IMR-90 (cell line): ENCODE results near the gene MELTF. TPM values are rescaled to one million over a fixed set of nuclear protein-coding genes. Genes with fewer than 3 reads are reported as not detected.

Experiments used
- ATAC-seq: fragments of 200-7000 bp; cut with Tn5 transposase; 2 replicates; pipeline ENCODE4 v1.9.1; 2020; ENCODE audit warnings: low read depth, mild to moderate bottlenecking, moderate library complexity
- BruUV-seq: library from RNA; stranded (reverse); fragments of 400-500 nt; replicated peaks from 2 replicates; lab custom pipeline; 2021; lab: Mats Ljungman, UMichigan
- CTCF ChIA-PET: fragments of 300-600 bp; formaldehyde crosslinking; extraction: SDS; loops from one replicate; lab custom pipeline; 2021; ENCODE audit warnings: antibody characterized with exemption; lab: Yijun Ruan, JAX
- POLR2A ChIA-PET: fragments of 300-600 bp; sonication (Branson Sonifier 250); formaldehyde crosslinking; loops from one replicate; lab custom pipeline; 2022; ENCODE audit warnings: antibody characterized with exemption; ENCODE audit not compliant: unreplicated experiment; lab: Charles Lee
- DNase-seq: peaks from one replicate; pipeline ENCODE4 v3.0.0; 2013
- H2AFZ ChIP-seq: replicated peaks from 2 replicates; pipeline ENCODE3; 2013; ENCODE audit warnings: low read length, mild to moderate bottlenecking; ENCODE audit not compliant: poor library complexity
- H2AK5ac ChIP-seq: 2 replicates; pipeline ENCODE4 v1.6.1; 2013; ENCODE audit warnings: low read depth, low read length, inconsistent platforms
- H2AK9ac ChIP-seq: replicated peaks from 2 replicates; pipeline ENCODE3; 2013; ENCODE audit warnings: mild to moderate bottlenecking, low read depth, low read length, moderate library complexity; ENCODE audit not compliant: poor library complexity
- H2BK120ac ChIP-seq: 2 replicates; pipeline ENCODE4 v1.6.1; 2013; ENCODE audit warnings: low read depth, low read length, inconsistent platforms
- H2BK15ac ChIP-seq: 3 replicates; pipeline ENCODE4 v1.6.1; 2013; ENCODE audit warnings: low read depth, low read length, inconsistent platforms
- H2BK20ac ChIP-seq: 2 replicates; pipeline ENCODE4 v1.6.1; 2013; ENCODE audit warnings: low read depth, mild to moderate bottlenecking, inconsistent platforms, low read length, moderate library complexity
- H2BK5ac ChIP-seq: 2 replicates; pipeline ENCODE4 v1.6.1; 2013; ENCODE audit warnings: mild to moderate bottlenecking, low read depth, low read length, inconsistent platforms; ENCODE audit not compliant: poor library complexity, severe bottlenecking
- H3K14ac ChIP-seq: replicated peaks from 2 replicates; pipeline ENCODE4 v1.6.1; 2013; ENCODE audit warnings: low read depth, low read length, inconsistent platforms
- H3K18ac ChIP-seq: 2 replicates; pipeline ENCODE4 v1.6.1; 2013; ENCODE audit warnings: low read depth, low read length, control low read depth
- H3K23ac ChIP-seq: 2 replicates; pipeline ENCODE4 v1.6.1; 2013; ENCODE audit warnings: low read depth, low read length, inconsistent platforms
- H3K27ac ChIP-seq: 2 replicates; pipeline ENCODE4 v1.5.1; 2013; ENCODE audit warnings: mild to moderate bottlenecking, control low read depth, low read length; ENCODE audit not compliant: insufficient read depth
- H3K27me3 ChIP-seq: 2 replicates; pipeline ENCODE4 v1.6.1; 2013; ENCODE audit warnings: low read length; ENCODE audit not compliant: control insufficient read depth, insufficient read depth
- H3K36me3 ChIP-seq: 2 replicates; pipeline ENCODE4 v1.6.1; 2013; ENCODE audit warnings: low read length, mixed read lengths; ENCODE audit not compliant: control insufficient read depth, insufficient read depth
- H3K4ac ChIP-seq: 2 replicates; pipeline ENCODE4 v1.6.1; 2013; ENCODE audit warnings: low read depth, low read length, inconsistent platforms
- H3K4me1 ChIP-seq: 2 replicates; pipeline ENCODE4 v1.6.1; 2013; ENCODE audit warnings: low read length, mixed read lengths; ENCODE audit not compliant: control insufficient read depth, insufficient read depth
- H3K4me2 ChIP-seq: 2 replicates; pipeline ENCODE4 v1.6.1; 2013; ENCODE audit warnings: low read depth, mild to moderate bottlenecking, control low read depth, low read length, moderate library complexity
- H3K4me3 ChIP-seq: 2 replicates; pipeline ENCODE4 v1.5.1; 2013; ENCODE audit warnings: low read depth, mild to moderate bottlenecking, control low read depth, low read length, moderate library complexity; ENCODE audit not compliant: insufficient read depth
- H3K56ac ChIP-seq: 2 replicates; pipeline ENCODE4 v1.6.1; 2013; ENCODE audit warnings: low read length, inconsistent platforms; ENCODE audit not compliant: insufficient read depth; ENCODE audit errors: extremely low read depth
- H3K79me1 ChIP-seq, 2 experiments: 2 replicates each; pipeline ENCODE4 v1.6.1; 2013; ENCODE audit warnings: low read length in 2 of 2, inconsistent platforms in 1 of 2, low read depth in 1 of 2
- H3K9ac ChIP-seq: 2 replicates; pipeline ENCODE4 v1.6.1; 2013; ENCODE audit warnings: low read depth, low read length, control low read depth
- H3K9me1 ChIP-seq: 2 replicates; pipeline ENCODE4 v1.6.1; 2013; ENCODE audit warnings: low read length, inconsistent platforms; ENCODE audit not compliant: insufficient read depth
- H3K9me3 ChIP-seq: 2 replicates; pipeline ENCODE4 v1.6.1; 2013; ENCODE audit warnings: low read length; ENCODE audit not compliant: control insufficient read depth, insufficient read depth
- H4K20me1 ChIP-seq: 2 replicates; pipeline ENCODE4 v1.6.1; 2013; ENCODE audit warnings: low read length, inconsistent platforms; ENCODE audit not compliant: insufficient read depth
- H4K5ac ChIP-seq: 2 replicates; pipeline ENCODE4 v1.6.1; 2013; ENCODE audit warnings: mild to moderate bottlenecking, low read depth, low read length, control low read depth
- H4K8ac ChIP-seq, 2 experiments: 2 replicates each; pipeline ENCODE4 v1.6.1; 2013; ENCODE audit warnings: low read depth in 2 of 2, low read length in 2 of 2, control low read depth in 1 of 2, inconsistent platforms in 1 of 2
- H4K91ac ChIP-seq: 2 replicates; pipeline ENCODE4 v1.6.1; 2013; ENCODE audit warnings: low read depth, low read length, inconsistent platforms; ENCODE audit not compliant: insufficient read depth
- BHLHE40 ChIP-seq: fragments of 150-350 bp; IDR thresholded peaks from 2 replicates; pipeline ENCODE4 v1.6.1; 2016; ENCODE audit warnings: mild to moderate bottlenecking, low read depth, low read length
- CTCF ChIP-seq: conservative IDR thresholded peaks from 2 replicates; pipeline ENCODE4 v1.5.1; 2012; ENCODE audit warnings: mild to moderate bottlenecking, low read depth, low read length, improper control_type of control experiment
- FOS ChIP-seq: fragments of 150-350 bp; IDR thresholded peaks from 2 replicates; pipeline ENCODE4 v1.6.1; 2016; ENCODE audit warnings: low read depth, low read length
- MXI1 ChIP-seq: IDR thresholded peaks from 2 replicates; pipeline ENCODE4 v1.6.1; 2012; ENCODE audit warnings: low read depth, mild to moderate bottlenecking, low read length, moderate library complexity, borderline replicate concordance
- NFE2L2 ChIP-seq: fragments of 150-350 bp; IDR thresholded peaks from 2 replicates; pipeline ENCODE4 v1.6.1; 2016; ENCODE audit warnings: low read depth, mild to moderate bottlenecking, low read length
- POLR2A ChIP-seq: IDR thresholded peaks from 2 replicates; pipeline ENCODE4 v1.6.1; 2012; ENCODE audit warnings: mild to moderate bottlenecking, low read depth, low read length
- RFX5 ChIP-seq: IDR thresholded peaks from 2 replicates; pipeline ENCODE4 v1.8.0; 2012; ENCODE audit warnings: low read depth, mild to moderate bottlenecking, low read length, moderate library complexity
- SMC3 ChIP-seq: fragments of 150-350 bp; IDR thresholded peaks from 2 replicates; pipeline ENCODE4 v1.6.1; 2016; ENCODE audit warnings: low read depth, mild to moderate bottlenecking, antibody characterized with exemption, low read length, moderate library complexity
- USF2 ChIP-seq: fragments of 150-350 bp; IDR thresholded peaks from 2 replicates; pipeline ENCODE4 v1.6.1; 2017; ENCODE audit warnings: mild to moderate bottlenecking, antibody characterized with exemption, low read length, low read depth
- WGBS, 2 experiments: methylation state at CpG; one replicate each; pipeline versions ENCODE4 v1.1.5 to v1.1.7; 2013; ENCODE audit warnings: missing lambda C conversion rate in 2 of 2; ENCODE audit not compliant: insufficient read length in 1 of 2; ENCODE audit errors: extremely low coverage in 2 of 2; 5-methylcytosine and 5-hydroxymethylcytosine counted together
- dilution Hi-C: fragments of 300-500 bp; cut with HindIII; formaldehyde crosslinking; loops from one replicate; pipeline ENCODE4 v1.14.3; 2018; ENCODE audit warnings: low sequenced_read_pairs; ENCODE audit not compliant: unreplicated experiment
- in situ Hi-C: fragments of 300-500 bp; cut with MboI; formaldehyde crosslinking; loops from 3 replicates; pipeline ENCODE4 v1.14.3; 2019; ENCODE audit warnings: low sequenced_read_pairs, inconsistent platforms, mixed read lengths
- intact Hi-C: fragments of 100-400 bp; cut with micrococcal nuclease; formaldehyde crosslinking; loops from 2 replicates; pipeline ENCODE4 v1.10.0; 2022
- polyA plus RNA-seq, 3 experiments: library from polyadenylated mRNA; depleted of rRNA; stranded (reverse); fragments of >200 nt; gene quantifications; 2 replicates each; pipeline ENCODE4 v1.2.3, GENCODE V29; 2012; ENCODE audit warnings: low replicate concordance in 1 of 3
- total RNA-seq: library from RNA; depleted of rRNA; stranded (reverse); fragments of >200 nt; gene quantifications from 2 replicates; pipeline ENCODE4 v1.2.3, GENCODE V29; 2012

The MELTF gene
- total and polyA plus RNA-seq, 2 of the 4 experiments (the other 2 are of a cell fraction): 0.18 to 0.50 TPM

- Histone ChIP-seq H2AK5ac (no peak overlapping the region), H3K23ac (no peak overlapping the region), H3K9ac (no peak overlapping the region), H3K14ac (no peak overlapping the region), H3K9me1 (no peaks in the 10 kb centered on the region), H4K91ac (no peak overlapping the region), H3K4ac (no peak overlapping the region), H2BK15ac (no peak overlapping the region), H4K8ac (no peak overlapping the region), H2AK9ac (no peak overlapping the region), H2BK20ac (no peak overlapping the region), H3K56ac (no peak overlapping the region), H4K5ac (no peak overlapping the region), H3K79me1 (no peaks in the 10 kb centered on the region), H3K4me2 (no peak overlapping the region), H2BK5ac (no peak overlapping the region), H3K27me3 (peaks cover 14% of the 10 kb centered on the region), H2AFZ (no peak overlapping the region), H3K4me3 (no peak overlapping the region), H4K20me1 (no peaks in the 10 kb centered on the region), H3K4me1 (no peaks in the 10 kb centered on the region), H2BK120ac (no peak overlapping the region), H3K27ac (no peak overlapping the region), H3K36me3 (no peaks in the 10 kb centered on the region), H3K18ac (no peak overlapping the region), H3K9me3 (peaks cover 2% of the 10 kb centered on the region; the same call in 1 of the 2 replicates)
- ChIA-PET POLR2A (no interaction called here), CTCF (interaction anchor here (0.5 kb wide), 1 partner anchor 17 kb away, joined by 3 read pairs; no protein-coding TSS in a partner anchor)
- intact Hi-C loops (loop anchor here (10.0 kb wide), 1 partner anchor 505 kb away; no protein-coding TSS in a partner anchor), dilution Hi-C loops (no loop called here), in situ Hi-C loops (no loop called here)
- BruUV-seq: no TSS peak
- DNase-seq (no peak), ATAC-seq (no peak)
- 95% methylated on average over 8 of the region's 20 CpGs; no CpG with 5 or more reads in 1 of the 2 experiments for WGBS, 2 experiments
- TF ChIP-seq USF2 (no peak), NFE2L2 (no peak), SMC3 (no peak), BHLHE40 (no peak), FOS (no peak), POLR2A (no peak), RFX5 (no peak), MXI1 (no peak), CTCF (no peak)
These were observed 20.0 kb downstream of the MELTF start for GRCh38 chr3:197009532-197010019.
